Muscle layer of duodenum (tissue), 2 donors: Measurements from ENCODE around the gene TMEM123.

ENCODE experiments used
- H3K27ac ChIP-seq: one replicate; pipeline ENCODE4 v1.7.0; 2013; ENCODE audit warnings: mild to moderate bottlenecking, low read length
- H3K27me3 ChIP-seq: one replicate; pipeline ENCODE4 v1.7.0; 2013; ENCODE audit warnings: low read depth, mild to moderate bottlenecking, control low read depth, low read length
- H3K36me3 ChIP-seq, 2 donors: one replicate each; pipeline ENCODE4 v1.7.0; 2013; ENCODE audit warnings: low read length in 2 of 2, control low read depth in 1 of 2, mild to moderate bottlenecking in 1 of 2; ENCODE audit not compliant: insufficient read depth in 2 of 2, control insufficient read depth in 1 of 2
- H3K4me1 ChIP-seq, 2 donors: one replicate each; pipeline ENCODE4 v1.7.0; 2013; ENCODE audit warnings: low read length in 2 of 2, mild to moderate bottlenecking in 2 of 2, control low read depth in 1 of 2, moderate library complexity in 1 of 2; ENCODE audit not compliant: insufficient read depth in 2 of 2, control insufficient read depth in 1 of 2
- H3K4me3 ChIP-seq, 2 donors: one replicate each; pipeline ENCODE4 v1.7.0; 2013; ENCODE audit warnings: low read length in 2 of 2, low read depth in 1 of 2, mild to moderate bottlenecking in 1 of 2
- H3K9me3 ChIP-seq, 2 donors: one replicate each; pipeline ENCODE4 v1.7.0; 2013; ENCODE audit warnings: low read length in 2 of 2, control low read depth in 1 of 2, mild to moderate bottlenecking in 1 of 2; ENCODE audit not compliant: control insufficient read depth in 1 of 2
- donor health status: healthy.

Gene TMEM123

DNA sequence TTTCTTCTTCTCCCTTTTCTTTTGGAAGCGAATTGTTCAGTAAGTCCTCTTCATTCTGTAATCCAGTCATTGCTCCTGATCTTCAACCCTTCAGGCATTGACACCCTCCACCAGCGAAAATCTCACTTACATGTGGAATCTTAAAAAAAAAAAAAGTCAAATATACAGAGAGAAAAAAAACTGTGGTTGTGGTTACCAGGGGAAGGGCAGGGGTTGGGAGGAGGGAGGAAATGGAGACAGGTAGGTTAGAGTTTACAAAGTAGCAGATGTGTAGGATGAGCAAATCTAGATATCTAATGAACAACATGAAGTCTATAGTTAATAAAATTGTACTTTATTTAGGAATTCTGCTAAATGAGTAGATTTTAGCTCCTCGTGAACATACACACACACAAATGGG lies 17.7 kb upstream of the TMEM123 start:
- Histone ChIP-seq H3K9me3 (no peaks in the 10 kb centered on the region), H3K36me3 (no peaks in the 10 kb centered on the region), H3K27me3 (no peaks in the 10 kb centered on the region), H3K27ac (no peak overlapping the region), H3K4me3 (no peak overlapping the region), H3K4me1 (peaks cover 16% of the 10 kb centered on the region in 2 donors)

DNA sequence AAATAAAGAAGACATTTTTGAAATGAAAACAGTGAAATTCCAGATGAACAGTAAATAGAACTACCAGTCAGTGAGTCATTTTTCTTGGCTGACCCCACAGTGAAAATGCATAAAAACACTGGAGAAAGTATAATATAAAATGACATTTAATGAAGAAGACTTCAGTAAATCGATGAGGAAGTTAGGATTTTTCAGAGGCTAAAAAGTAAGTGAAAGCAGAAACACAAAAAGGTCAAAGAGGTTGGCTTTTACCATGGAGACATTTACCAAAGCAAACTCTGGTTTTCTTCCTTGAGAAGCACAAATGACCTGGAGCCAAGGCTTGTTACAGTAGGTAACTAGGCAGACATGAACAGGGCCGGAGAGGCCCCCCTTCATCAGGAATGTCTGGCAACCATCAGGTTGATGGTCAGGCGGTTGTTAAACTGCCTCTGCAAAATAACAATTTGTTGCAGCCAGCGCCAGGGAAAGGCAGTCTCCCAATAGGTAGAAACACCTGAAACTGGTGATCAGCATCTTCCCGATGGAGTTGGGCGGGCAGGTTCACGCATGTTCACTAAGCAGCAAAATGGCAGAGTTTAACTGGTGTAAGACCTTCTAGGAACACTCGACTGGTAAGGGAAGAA lies 16.7 kb upstream of the TMEM123 start:
- H3K4me3 ChIP-seq: no peak overlapping the region
- H3K27me3 ChIP-seq: no peaks in the 10 kb centered on the region
- no peaks in the 10 kb centered on the region for H3K9me3 ChIP-seq
- H3K27ac ChIP-seq: no peak overlapping the region
- peaks cover 16% of the 10 kb centered on the region in 2 donors for H3K4me1 ChIP-seq
- H3K36me3 ChIP-seq: no peaks in the 10 kb centered on the region

DNA sequence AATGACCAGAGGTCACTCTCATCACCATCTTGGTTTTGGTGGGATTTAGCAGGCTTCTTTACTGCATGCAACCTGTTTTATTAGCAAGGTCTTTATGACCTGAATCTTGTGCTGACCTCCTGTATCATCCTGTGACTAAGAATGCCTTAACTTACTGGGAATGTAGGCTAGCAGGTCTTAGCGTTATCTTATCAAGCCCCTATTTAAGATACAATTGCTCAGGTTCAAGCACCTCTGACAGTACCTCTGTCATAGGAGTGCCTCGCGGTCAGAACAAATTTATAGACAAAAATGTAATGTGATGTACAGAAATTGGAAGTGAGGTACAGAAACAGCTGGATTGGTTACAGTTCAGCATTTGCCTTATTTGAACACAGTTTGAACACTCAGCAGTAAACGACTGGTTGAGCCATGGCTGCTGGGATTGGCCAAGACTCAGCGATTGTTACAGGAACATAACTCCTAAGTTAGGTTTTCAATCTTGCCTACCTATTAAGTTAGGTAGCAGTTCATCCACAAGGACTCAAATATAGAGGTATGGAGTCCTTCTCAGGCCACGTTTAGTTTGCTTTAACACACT lies 16.1 kb upstream of the TMEM123 start:
- peaks cover 16% of the 10 kb centered on the region in 2 donors for H3K4me1 ChIP-seq
- H3K27me3 ChIP-seq: no peaks in the 10 kb centered on the region
- no peaks in the 10 kb centered on the region for H3K9me3 ChIP-seq
- no peaks in the 10 kb centered on the region for H3K36me3 ChIP-seq
- H3K4me3 ChIP-seq: no peak overlapping the region
- no peak overlapping the region for H3K27ac ChIP-seq

DNA sequence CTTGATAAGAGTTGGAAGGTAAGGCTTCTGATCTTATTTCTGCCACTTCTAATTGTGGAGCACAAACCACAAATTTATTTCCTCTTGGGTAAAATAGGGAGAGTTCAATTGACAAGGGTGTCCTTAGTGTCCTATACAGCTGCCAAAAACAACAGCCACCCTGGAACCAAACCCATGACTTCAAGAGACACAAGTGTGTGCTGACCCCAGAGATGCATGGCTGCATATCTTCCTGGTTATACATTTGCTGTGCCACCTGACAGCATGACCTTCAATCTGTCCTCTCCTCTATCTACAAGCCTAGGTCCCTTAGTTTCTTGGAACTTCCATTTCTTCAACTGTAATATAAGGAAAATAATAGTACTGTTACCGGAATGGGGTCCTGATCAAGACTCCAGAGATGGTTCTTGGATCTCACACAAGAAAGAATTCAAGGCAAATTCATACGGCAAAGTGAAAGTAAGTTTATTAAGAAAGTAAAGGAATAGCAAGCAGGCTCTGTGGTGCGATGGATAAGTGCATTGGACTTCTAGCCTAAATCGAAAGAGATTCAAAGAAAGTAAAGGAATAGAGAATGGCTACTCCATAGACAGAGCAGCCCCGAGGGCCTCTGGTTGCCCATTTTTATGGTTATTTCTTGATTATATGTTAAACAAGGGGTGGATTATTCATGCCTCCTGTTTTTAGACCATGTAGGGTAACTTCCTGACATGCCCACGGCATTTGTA lies 15.5 kb upstream of the TMEM123 start:
- no peaks in the 10 kb centered on the region for H3K36me3 ChIP-seq
- peaks cover 16% of the 10 kb centered on the region in 2 donors for H3K4me1 ChIP-seq
- no peaks in the 10 kb centered on the region for H3K9me3 ChIP-seq
- no peak overlapping the region for H3K4me3 ChIP-seq
- no peak overlapping the region for H3K27ac ChIP-seq
- H3K27me3 ChIP-seq: no peaks in the 10 kb centered on the region

DNA sequence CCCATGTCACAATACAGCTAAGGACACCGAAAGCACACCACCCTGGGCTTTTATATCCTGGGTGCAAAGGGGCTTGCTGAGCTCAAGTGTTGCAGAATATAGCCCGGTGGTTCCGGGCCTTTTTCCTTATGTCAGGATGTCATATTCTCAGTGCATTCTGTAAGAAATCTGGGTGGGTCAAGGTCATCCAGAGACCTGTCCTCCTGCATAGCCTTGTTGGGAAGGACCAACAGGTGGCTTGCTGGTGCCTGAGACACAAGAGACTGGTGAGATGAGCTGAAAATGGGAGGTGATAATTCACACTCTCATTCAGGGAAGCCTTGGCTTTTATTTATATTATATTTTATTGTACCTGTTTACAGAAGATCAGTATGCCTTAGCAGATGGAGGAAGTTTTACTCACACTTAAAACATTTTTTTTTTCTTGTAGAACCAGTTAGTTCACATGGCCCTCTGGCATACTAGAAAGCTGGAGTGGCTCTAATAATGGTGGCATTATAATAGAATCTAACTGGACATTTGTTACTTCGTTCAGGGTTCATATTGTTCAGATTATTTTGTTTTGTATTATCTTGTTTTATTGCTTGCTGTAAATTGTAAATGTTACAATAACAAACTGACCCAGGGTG lies 14.6 kb upstream of the TMEM123 start:
- H3K27ac ChIP-seq: no peak overlapping the region
- no peaks in the 10 kb centered on the region for H3K9me3 ChIP-seq
- H3K36me3 ChIP-seq: no peaks in the 10 kb centered on the region
- H3K27me3 ChIP-seq: no peaks in the 10 kb centered on the region
- peaks cover 16% of the 10 kb centered on the region in 2 donors for H3K4me1 ChIP-seq
- no peak overlapping the region for H3K4me3 ChIP-seq

DNA sequence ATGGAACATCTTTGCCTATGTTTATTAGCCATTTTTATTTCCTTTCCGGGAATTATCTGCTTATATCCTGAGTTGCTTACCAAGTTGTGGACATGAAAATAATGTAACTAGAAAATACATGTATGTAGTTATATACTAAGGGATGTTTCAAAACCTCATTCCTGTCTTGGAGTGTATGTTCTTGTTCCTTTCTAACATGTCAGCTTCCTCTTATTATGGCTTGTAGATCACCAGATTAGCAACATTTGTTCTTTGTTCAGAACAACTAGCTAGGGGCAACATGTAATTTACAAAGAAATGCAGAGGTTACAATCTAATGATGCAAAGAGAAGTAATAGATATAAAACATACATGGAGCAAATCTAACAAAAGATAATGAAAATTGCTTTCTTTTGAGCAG lies 13.1 kb upstream of the TMEM123 start:
- Histone ChIP-seq H3K27me3 (no peaks in the 10 kb centered on the region), H3K4me1 (peaks cover 16% of the 10 kb centered on the region in 2 donors), H3K27ac (no peak overlapping the region), H3K4me3 (no peak overlapping the region), H3K36me3 (no peaks in the 10 kb centered on the region), H3K9me3 (no peaks in the 10 kb centered on the region)

DNA sequence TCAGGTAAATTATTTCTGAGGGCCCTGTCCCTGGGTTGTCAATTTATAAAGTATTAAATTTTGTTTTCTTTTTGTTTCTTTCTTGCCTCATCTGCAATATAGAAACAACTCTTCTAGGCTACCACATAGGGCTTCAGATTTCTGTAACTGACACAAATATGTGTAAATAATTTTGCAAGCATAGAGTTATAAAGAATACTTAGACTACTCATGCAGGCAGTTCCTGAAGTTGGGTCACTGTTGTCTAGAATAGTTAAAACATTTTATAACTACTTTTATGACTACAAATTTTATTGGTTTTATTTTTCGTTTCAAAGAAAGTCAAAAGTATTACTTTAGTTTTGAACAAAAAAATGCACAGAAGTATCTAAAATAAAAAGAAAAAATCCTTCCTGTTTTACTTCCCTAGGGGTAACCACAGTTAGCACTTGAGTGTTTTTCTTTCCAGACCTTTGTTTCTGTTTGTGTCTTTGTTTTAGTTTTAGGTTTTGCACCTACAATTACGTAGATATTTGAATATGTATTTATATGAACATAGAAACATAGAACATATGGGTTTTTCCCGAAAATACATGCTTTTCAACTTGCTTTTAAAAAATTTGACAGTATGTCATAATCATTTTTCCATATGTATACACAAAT lies 12.4 kb upstream of the TMEM123 start:
- Histone ChIP-seq H3K27me3 (no peaks in the 10 kb centered on the region), H3K4me1 (peaks cover 14 to 16% of the 10 kb centered on the region in 2 donors)

DNA sequence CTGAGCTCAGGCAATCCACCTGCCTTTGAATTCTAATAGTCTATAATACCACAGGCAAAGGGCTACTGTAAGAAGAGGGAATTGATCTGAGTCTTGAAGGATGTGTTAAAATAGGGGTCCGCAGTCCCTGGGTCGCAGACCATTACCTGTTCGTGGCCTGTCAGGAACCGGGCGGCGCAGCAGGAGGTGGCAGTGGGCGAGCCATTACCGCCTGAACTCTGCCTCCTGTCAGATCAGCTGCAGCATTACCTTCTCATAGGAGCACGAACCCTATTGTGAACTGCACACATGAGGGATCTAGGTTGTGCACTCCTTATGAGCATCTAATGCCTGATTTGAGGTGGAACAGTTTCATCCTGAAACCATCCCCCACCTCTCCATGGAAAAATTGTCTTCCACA lies 11.5 kb upstream of the TMEM123 start:
- Histone ChIP-seq H3K36me3 (no peaks in the 10 kb centered on the region), H3K27me3 (no peaks in the 10 kb centered on the region), H3K27ac (no peak overlapping the region), H3K9me3 (no peaks in the 10 kb centered on the region), H3K4me1 (peaks cover 6 to 7% of the 10 kb centered on the region in 2 donors), H3K4me3 (no peak overlapping the region)

More for the DNA sequence above, 12.4 kb upstream of the TMEM123 start:
- Histone ChIP-seq H3K36me3 (no peaks in the 10 kb centered on the region), H3K27ac (no peak overlapping the region), H3K9me3 (no peaks in the 10 kb centered on the region), H3K4me3 (no peak overlapping the region)

DNA sequence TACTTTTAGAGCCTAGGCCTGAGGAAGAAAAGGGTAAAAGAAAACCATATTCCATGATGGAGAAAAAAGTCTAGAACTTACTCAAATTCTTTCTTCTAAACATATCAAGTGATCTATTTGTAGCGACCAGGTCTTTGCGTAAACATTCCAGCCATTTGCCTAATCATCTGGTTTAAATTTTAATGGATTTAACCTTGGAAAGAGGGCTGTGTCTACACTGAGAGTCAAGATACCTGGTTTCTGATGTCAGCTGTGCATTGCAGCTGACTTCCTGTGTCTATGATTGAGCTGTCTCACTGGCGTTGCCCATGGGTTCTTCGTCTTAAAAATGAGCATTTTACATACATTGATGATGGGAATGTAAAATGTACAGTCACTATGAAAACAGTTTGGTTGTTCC lies 10.0 kb upstream of the TMEM123 start:
- Histone ChIP-seq H3K27ac (no peak overlapping the region), H3K4me1 (no peaks in the 10 kb centered on the region), H3K9me3 (no peaks in the 10 kb centered on the region), H3K36me3 (no peaks in the 10 kb centered on the region), H3K27me3 (no peaks in the 10 kb centered on the region), H3K4me3 (no peak overlapping the region)

DNA sequence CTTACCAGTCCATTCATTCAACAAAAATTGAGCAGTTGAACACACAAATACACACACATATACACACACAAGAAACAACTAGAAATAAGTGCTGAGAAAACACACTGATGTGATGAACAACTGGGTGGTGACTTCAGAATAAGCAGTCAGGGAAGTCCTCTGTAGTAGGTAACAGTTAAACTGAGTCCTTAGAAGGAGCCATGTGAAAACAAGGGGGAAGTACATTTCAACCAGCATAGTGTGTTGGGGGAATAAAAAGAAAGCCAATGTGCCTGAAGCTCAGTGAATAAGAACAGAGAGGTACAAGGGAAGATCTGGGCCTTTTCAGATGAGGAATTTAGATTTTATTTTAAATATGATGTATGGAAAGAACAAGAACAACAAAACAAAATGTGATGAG lies 6.8 kb upstream of the TMEM123 start:
- no peaks in the 10 kb centered on the region for H3K27me3 ChIP-seq
- H3K4me1 ChIP-seq: no peaks in the 10 kb centered on the region
- no peak overlapping the region for H3K27ac ChIP-seq
- H3K9me3 ChIP-seq: no peaks in the 10 kb centered on the region
- no peak overlapping the region for H3K4me3 ChIP-seq
- no peaks in the 10 kb centered on the region for H3K36me3 ChIP-seq

DNA sequence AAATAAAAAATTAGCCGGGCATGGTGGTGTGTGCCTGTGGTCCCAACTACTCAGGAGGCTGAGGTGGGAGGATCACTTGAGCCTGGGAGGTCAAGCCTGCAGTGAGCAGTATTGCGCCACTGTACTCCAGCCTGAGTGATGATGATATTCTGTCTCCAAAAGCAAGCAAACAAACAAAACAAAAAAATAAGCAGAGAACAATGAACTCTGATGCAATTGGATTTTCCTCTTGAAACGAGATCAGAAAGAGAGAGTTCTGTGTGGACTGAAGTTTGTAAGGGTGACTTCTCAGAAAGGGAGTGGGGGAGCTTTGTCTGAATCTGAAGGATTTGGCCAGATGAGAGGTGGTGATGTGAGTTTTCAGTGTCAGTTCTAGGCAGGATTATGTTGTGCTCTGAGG lies 6.0 kb upstream of the TMEM123 start:
- Histone ChIP-seq H3K27ac (no peak overlapping the region), H3K4me3 (no peak overlapping the region), H3K27me3 (no peaks in the 10 kb centered on the region), H3K36me3 (no peaks in the 10 kb centered on the region), H3K4me1 (peaks cover 0 to 4% of the 10 kb centered on the region in 2 donors), H3K9me3 (no peaks in the 10 kb centered on the region)
